ENCODE data around the gene ZFAND5.

- TF ChIP-seq POLR2AphosphoS5 (IDR thresholded peaks at IDR 0.05; ENCODE audit: low read depth, low read length) (no peak), POLR2A (IDR thresholded peaks at IDR 0.05; ENCODE audit: low read depth, low read length) (no peak)
Measured at GRCh38 chr9:72337286-72337685, 27.7 kb downstream of the ZFAND5 start.
